Measurements from ENCODE around the gene C2CD2. TPM values are rescaled to one million over a fixed set of nuclear protein-coding genes. Genes with fewer than 3 reads are reported as not detected.

Gene C2CD2
- total and polyA plus RNA-seq, 2 of the 4 experiments (the other 2 are of a cell fraction) = 15.6 to 25.3 TPM

DNA sequence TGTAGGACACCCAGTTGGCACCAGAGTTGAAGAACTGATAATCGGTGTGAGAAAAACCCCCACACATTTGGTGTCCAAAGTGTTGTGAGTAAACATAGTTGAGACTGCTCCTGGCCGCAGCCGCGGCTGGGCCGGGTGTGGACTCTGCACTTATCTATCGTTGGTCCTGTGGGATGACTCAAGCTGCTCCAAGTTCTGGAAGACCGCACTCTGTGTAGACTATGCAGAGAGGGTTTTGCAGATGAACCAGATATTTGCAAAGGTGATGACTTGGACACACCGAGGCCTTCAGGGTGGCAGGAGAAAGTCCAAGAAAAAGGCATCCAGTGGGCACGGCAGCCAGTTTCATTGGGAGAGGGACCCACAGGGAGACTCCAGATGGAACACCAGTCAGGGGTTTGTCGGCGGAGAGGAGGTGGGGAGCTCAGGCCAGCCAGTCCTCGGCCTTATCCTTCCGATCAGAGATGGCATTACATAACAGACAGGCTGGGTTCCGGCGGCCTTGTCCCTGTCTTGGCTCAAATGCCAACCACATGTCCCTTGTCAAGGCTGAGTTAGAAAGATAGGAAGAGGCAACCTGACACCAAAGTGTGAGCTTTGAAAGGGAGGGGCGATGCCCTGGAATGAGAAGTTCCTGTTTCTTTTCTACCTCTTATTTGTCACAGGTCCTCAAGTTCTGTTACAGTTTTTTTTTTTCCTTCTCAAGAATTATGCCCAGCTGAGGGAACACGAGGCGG lies 21.1 kb downstream of the C2CD2 start:
- Histone ChIP-seq H4K5ac (ENCODE audit: low read depth, low read length) (peak overlapping the region; percentile 40; the same call in 1 of the 2 replicates), H3K4me1 (ENCODE audit: control insufficient read depth, insufficient read depth, low read length) (peaks cover 19% of the 10 kb centered on the region), H3K4me2 (ENCODE audit: low read depth, low read length) (peak overlapping the region; percentile 37), H3K23ac (ENCODE audit: low read depth, low read length) (peak overlapping the region; percentile 76; the same call in 1 of the 2 replicates), H3K79me1 (ENCODE audit: low read depth in 1 of 2, low read length in 2 of 2) (peaks cover 24 to 56% of the 10 kb centered on the region in 2 experiments), H2BK120ac (ENCODE audit: low read depth, low read length) (peak overlapping the region; percentile 84), H2BK5ac (ENCODE audit: low read depth, low read length, poor library complexity, severe bottlenecking) (peak overlapping the region; percentile 81), H4K91ac (ENCODE audit: insufficient read depth, low read depth, low read length) (peak overlapping the region; percentile 78), H3K56ac (ENCODE audit: extremely low read depth, insufficient read depth, low read length) (peak overlapping the region; percentile 15; the same call in 1 of the 2 replicates), H2BK20ac (ENCODE audit: low read depth, low read length) (peak overlapping the region; percentile 54), H3K27ac (ENCODE audit: insufficient read depth, low read length) (peak overlapping the region; percentile 25), H2BK15ac (ENCODE audit: low read depth, low read length) (peak overlapping the region; percentile 67; the same call in 2 of the 3 replicates), H3K4ac (ENCODE audit: low read depth, low read length) (peak overlapping the region; percentile 91), H3K14ac (replicated peaks; ENCODE audit: low read depth, low read length) (peak overlapping the region; percentile 16), H3K9me3 (ENCODE audit: control insufficient read depth, insufficient read depth, low read length) (no peaks in the 10 kb centered on the region), H4K8ac (ENCODE audit: low read depth in 2 of 2, low read length in 2 of 2) (peak overlapping the region; percentile 76 to 83), H4K20me1 (ENCODE audit: insufficient read depth, low read length) (no peaks in the 10 kb centered on the region), H3K9ac (ENCODE audit: low read depth, low read length) (no peak overlapping the region), H2AK5ac (ENCODE audit: low read depth, low read length) (peak overlapping the region; percentile 75), H3K36me3 (ENCODE audit: control insufficient read depth, insufficient read depth, low read length) (no peaks in the 10 kb centered on the region; the same call in 1 of the 2 replicates), H3K18ac (ENCODE audit: low read depth, low read length) (peak overlapping the region; percentile 26; the same call in 1 of the 2 replicates), H3K4me3 (ENCODE audit: insufficient read depth, low read depth, low read length) (no peak overlapping the region), H3K9me1 (ENCODE audit: insufficient read depth, low read length) (peaks cover 28% of the 10 kb centered on the region), H2AFZ (replicated peaks; ENCODE audit: low read length, poor library complexity) (peak overlapping the region; percentile 14), H3K27me3 (ENCODE audit: control insufficient read depth, insufficient read depth, low read length) (no peaks in the 10 kb centered on the region), H2AK9ac (replicated peaks; ENCODE audit: low read depth, low read length, poor library complexity) (peak overlapping the region; percentile 70)
- 50% methylated on average over 2 of the region's 18 CpGs; no CpG with 5 or more reads in 1 of the 2 experiments for WGBS, 2 experiments (ENCODE audit: extremely low coverage in 2 of 2, insufficient read length in 1 of 2)
- TF ChIP-seq RCOR1 (IDR thresholded peaks at IDR 0.05; ENCODE audit: insufficient replicate concordance, low read length) = no peak
- no peak for TF ChIP-seq BHLHE40 (IDR thresholded peaks at IDR 0.05; ENCODE audit: low read depth, low read length)
- ChIA-PET POLR2A (ENCODE audit: unreplicated experiment) (no interaction called here), CTCF (interaction anchor here (1.1 to 2.2 kb wide), 5 partner anchors 116 to 320 kb away, joined by 3 to 10 read pairs (median 6); no protein-coding TSS in a partner anchor)
- intact Hi-C loops (cut with micrococcal nuclease) = loop anchor here (1.0 kb wide), 3 partner anchors 115 to 320 kb away; no protein-coding TSS in a partner anchor
- ATAC-seq (ENCODE audit: low read depth) = peak; percentile 72
- in situ Hi-C loops (cut with MboI; ENCODE audit: low sequenced_read_pairs) = loop anchor here (10.0 kb wide), 1 partner anchor 162 kb away; no protein-coding TSS in a partner anchor
- dilution Hi-C loops (cut with HindIII; ENCODE audit: low sequenced_read_pairs, unreplicated experiment) = no loop called here
- DNase-seq = peak; percentile 56
- BruUV-seq (replicated peaks) = no TSS peak
